GDM1 (cell line): ENCODE results near the gene ALG9.

Experiments used
- DNase-seq: peaks from one replicate; lab custom pipeline; 2025; lab: John Stamatoyannopoulos, UW

ALG9 gene

GRCh38 chr11:111879637-111879960 lies 8.2 kb upstream of the ALG9 start:
- DNase-seq, result no peak

- DNase-seq, result peak; percentile 95
Measured at GRCh38 chr11:111878849-111879636, 7.7 kb upstream of the ALG9 start, which contains the start of the genes CFAP68 and FDXACB1. CFAP68 (plus strand) TSS chr11:111879541; CDS start chr11:111879561, 20 bp downstream. FDXACB1 (minus strand) TSS chr11:111879165; CDS start chr11:111879132, 33 bp downstream.

- DNase-seq, result no peak
Measured at GRCh38 chr11:111878385-111878848, 7.0 kb upstream of the ALG9 start.

- DNase-seq, result no peak
Measured at GRCh38 chr11:111871693-111872161, 346 bp upstream of the ALG9 start.

GRCh38 chr11:111870522-111870885 lies 877 bp downstream of the ALG9 start:
- DNase-seq, result no peak

GRCh38 chr11:111870113-111870512 lies 1.3 kb downstream of the ALG9 start:
- no peak for DNase-seq

- DNase-seq, result no peak
Measured at GRCh38 chr11:111860257-111860656, 11.1 kb downstream of the ALG9 start.

GRCh38 chr11:111855506-111855905 lies 15.9 kb downstream of the ALG9 start:
- DNase-seq, result no peak

GRCh38 chr11:111852103-111852502 lies 19.3 kb downstream of the ALG9 start:
- no peak for DNase-seq

- no peak for DNase-seq
Measured at GRCh38 chr11:111851636-111852035, 19.7 kb downstream of the ALG9 start.

- DNase-seq, result no peak
Measured at GRCh38 chr11:111851067-111851466, 20.3 kb downstream of the ALG9 start.

GRCh38 chr11:111849631-111850030 lies 21.8 kb downstream of the ALG9 start:
- no peak for DNase-seq

GRCh38 chr11:111846636-111847035 lies 24.7 kb downstream of the ALG9 start:
- no peak for DNase-seq

- DNase-seq, result no peak
Measured at GRCh38 chr11:111846063-111846462, 25.3 kb downstream of the ALG9 start.

GRCh38 chr11:111845276-111846028 lies 25.9 kb downstream of the ALG9 start:
- DNase-seq, result no peak

GRCh38 chr11:111843661-111844060 lies 27.7 kb downstream of the ALG9 start:
- DNase-seq, result no peak

- DNase-seq, result peak; percentile 55
Measured at GRCh38 chr11:111841370-111842053, 29.9 kb downstream of the ALG9 start.

GRCh38 chr11:111840143-111840542 lies 31.2 kb downstream of the ALG9 start:
- DNase-seq, result no peak

GRCh38 chr11:111838054-111838453 lies 33.3 kb downstream of the ALG9 start:
- no peak for DNase-seq

GRCh38 chr11:111837366-111837891 lies 34.0 kb downstream of the ALG9 start:
- no peak for DNase-seq

GRCh38 chr11:111836721-111837120 lies 34.7 kb downstream of the ALG9 start:
- DNase-seq, result no peak

- no peak for DNase-seq
Measured at GRCh38 chr11:111836162-111836561, 35.2 kb downstream of the ALG9 start.
